NB4 (cell line): ENCODE measurements around the gene PRR20A.

Experiments
- MYC ChIP-seq: IDR thresholded peaks from 2 replicates; pipeline ENCODE4 v1.6.1; 2011; ENCODE audit warnings: low read depth, low read length
- POLR2A ChIP-seq: IDR thresholded peaks from 2 replicates; pipeline ENCODE4 v1.6.1; 2011; ENCODE audit warnings: mild to moderate bottlenecking; ENCODE audit not compliant: insufficient read length; ENCODE audit errors: extremely low read depth
- TF ChIP-seq, protein P1 (sequence below): IDR thresholded peaks from one replicate; pipeline ENCODE4 v1.5.1; 2012; ENCODE audit warnings: low read depth, low read length

DNA sequence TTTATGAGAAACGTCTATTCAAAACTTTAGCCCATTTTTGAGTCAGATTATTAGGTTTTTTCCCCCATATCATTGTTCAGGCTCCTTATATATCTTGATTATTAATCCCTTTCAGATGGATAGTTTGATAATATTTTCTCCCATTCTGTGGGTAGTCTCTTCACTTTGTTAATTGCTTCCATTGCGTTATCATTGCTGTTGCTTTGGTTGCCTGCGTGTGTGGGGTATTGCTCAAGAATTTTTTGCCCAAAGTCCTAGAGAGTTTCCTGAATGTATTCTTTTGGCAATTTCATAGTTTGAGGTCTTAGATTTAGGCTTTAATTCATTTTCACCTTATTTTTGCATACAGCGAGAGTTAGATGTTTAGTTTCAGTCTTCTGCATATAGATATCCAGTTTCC, 25.8 kb upstream of the PRR20A start:
- TF ChIP-seq, protein P1, sequence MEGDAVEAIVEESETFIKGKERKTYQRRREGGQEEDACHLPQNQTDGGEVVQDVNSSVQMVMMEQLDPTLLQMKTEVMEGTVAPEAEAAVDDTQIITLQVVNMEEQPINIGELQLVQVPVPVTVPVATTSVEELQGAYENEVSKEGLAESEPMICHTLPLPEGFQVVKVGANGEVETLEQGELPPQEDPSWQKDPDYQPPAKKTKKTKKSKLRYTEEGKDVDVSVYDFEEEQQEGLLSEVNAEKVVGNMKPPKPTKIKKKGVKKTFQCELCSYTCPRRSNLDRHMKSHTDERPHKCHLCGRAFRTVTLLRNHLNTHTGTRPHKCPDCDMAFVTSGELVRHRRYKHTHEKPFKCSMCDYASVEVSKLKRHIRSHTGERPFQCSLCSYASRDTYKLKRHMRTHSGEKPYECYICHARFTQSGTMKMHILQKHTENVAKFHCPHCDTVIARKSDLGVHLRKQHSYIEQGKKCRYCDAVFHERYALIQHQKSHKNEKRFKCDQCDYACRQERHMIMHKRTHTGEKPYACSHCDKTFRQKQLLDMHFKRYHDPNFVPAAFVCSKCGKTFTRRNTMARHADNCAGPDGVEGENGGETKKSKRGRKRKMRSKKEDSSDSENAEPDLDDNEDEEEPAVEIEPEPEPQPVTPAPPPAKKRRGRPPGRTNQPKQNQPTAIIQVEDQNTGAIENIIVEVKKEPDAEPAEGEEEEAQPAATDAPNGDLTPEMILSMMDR = no peak
- TF ChIP-seq POLR2A = no peak
- TF ChIP-seq MYC = no peak
